Measurements from ENCODE around the gene GFOD2.
"Not testable (repeated sequence)": the region's sequence is repeated elsewhere in the genome, so short reads cannot be mapped to it uniquely, and the experiment has no call there.

The GFOD2 gene

GRCh38 chr16:67702130-67702529 is 17.0 kb downstream of the GFOD2 start:
- no peak for DNase-seq (ENCODE audit: low read depth in 2 of 2)

GRCh38 chr16:67701420-67701819 is 17.7 kb downstream of the GFOD2 start:
- no peak for DNase-seq (ENCODE audit: low read depth in 2 of 2)

GRCh38 chr16:67699265-67699664 is 19.9 kb downstream of the GFOD2 start:
- DNase-seq (ENCODE audit: low read depth in 2 of 2), result no peak

DNA sequence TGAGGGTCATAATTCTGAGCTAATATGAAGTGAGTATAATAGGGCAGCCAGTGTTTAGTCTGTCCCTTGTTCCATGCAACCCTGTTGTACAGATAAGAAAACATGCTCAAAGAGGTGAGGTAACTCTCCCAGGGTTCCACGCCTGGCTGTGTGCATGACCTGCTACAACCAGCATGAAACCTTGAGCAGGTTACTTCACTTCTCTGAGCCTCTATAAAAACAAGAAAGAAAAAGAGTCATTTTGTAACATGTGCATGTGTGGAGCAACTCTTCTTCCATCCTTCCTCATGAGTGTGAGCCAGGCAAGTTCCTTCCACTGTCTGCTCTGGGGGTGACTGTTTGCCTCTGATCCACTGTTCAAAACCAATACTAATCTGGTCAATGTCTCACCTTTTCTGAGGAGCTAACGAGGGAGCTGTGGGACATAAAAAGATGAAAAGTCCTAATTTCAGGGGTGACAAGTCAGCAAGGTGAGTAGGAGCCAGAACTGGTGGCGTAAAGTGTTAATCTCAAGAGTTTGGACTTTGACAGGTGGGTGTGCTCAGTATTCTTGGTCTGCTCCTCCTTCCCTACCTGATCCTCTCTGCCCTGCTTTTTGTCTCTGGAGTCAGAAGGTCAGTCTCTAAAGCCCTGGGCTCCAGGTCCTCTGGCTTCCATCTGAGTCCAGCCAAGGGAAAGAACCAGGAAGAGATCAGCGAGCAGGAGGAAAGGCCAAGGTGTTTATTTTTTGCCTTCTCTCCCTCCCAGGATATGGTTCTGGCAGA is 21.5 kb downstream of the GFOD2 start:
- DNase-seq (ENCODE audit: low read depth in 2 of 2), result no peak

GRCh38 chr16:67694611-67695010 is 24.5 kb downstream of the GFOD2 start:
- no peak for DNase-seq (ENCODE audit: low read depth in 2 of 2)

- not testable (repeated sequence) for DNase-seq (ENCODE audit: low read depth in 2 of 2)
Observed at GRCh38 chr16:67693517-67694285, 25.4 kb downstream of the GFOD2 start.

GRCh38 chr16:67685388-67686112 is 33.6 kb downstream of the GFOD2 start:
- DNase-seq (ENCODE audit: low read depth in 2 of 2), result no peak

DNA sequence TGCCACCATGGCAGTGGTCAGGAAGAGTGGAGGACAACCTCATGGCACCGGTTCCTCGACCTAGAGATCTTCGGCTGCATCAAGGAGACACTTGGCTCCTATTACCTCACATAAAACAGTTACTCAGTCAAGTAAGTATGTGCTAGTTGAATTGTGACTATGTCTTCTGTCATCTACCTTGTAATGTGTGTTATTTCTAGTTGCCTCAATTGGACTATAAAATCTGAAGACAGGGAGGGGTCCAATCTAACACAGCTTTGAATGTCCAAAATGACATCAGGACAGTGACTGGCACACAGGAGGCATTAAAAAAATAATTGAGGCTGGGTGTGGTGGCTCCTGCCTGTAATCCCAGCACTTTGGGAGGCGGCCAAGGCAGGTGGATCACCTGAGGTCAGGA is 35.3 kb downstream of the GFOD2 start:
- DNase-seq (ENCODE audit: low read depth in 2 of 2), result no peak

DNA sequence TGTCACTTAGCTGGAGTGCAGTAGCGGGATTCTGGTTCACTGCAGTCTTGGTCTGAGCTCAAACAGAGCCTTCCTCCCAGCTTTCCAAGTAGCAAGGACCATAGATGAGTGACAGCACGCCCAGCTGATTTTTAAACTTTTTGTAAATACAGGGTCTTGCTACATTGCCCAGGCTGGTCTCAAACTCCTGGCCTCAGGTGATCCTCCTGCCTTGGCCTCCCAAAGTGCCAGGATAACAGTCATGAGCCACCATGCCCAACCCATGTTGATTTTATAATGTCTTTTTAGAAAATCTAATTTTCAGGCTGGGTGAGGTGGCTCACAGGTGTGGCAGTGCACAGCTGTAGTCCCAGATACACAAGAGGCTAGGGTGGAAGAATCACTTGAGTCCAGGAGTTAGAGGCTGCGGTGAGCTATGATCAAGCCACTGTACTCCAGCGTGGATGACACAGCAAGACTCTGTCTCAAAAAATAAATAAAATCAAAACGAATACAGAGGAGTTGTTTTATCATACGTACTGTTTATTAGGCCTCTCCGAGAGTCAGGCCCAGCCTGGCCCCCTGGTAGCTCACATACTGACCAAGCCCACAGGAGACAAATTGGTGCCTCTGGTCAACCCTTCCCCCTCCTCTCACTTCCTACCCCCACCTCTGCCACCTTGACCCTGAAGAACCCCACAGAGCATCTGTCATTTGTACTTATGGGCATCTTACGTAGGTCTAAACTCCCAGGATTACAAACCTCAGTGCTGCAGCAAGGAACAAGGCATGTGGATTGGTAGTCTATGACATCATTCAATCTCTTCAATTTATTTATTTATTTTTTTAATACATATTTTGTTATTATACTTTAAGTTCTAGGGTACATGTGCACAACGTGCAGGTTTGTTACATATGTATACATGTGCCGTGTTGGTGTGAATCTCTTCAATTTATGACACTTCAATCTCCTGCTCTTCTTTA is 38.9 kb downstream of the GFOD2 start:
- no peak for DNase-seq (ENCODE audit: low read depth in 2 of 2)

DNA sequence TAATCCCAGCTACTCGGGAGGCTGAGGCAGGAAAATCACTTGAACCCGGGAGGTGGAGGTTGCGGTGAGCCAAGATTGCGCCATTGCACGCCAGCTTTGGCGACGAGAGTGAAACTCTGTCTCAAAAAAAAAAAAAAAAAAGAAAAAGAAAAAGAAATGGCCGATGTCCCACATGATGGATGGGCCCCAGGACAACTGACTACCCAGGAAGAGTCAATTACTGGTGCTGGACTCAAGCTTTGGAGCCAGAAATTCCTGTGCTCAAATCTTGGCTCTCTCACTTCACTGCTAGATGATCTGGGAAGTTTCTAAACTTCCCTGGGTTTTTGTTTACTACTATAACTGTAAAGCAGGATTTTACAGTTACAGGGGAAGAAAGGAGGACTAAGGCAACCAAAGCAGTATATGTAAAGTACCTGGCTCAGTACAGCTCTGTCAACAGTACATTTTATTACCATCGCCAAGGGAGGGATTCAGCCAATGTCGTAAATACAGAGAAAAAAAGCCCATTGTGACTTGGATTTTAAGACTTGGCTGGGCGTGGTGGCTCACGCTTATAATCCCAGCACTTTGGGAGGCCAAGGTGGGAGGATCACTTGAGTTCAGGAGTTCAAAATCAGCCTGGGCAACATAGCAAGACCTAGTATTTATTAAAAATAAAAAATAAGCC is 40.6 kb downstream of the GFOD2 start:
- DNase-seq (ENCODE audit: low read depth in 2 of 2), result no peak

DNA sequence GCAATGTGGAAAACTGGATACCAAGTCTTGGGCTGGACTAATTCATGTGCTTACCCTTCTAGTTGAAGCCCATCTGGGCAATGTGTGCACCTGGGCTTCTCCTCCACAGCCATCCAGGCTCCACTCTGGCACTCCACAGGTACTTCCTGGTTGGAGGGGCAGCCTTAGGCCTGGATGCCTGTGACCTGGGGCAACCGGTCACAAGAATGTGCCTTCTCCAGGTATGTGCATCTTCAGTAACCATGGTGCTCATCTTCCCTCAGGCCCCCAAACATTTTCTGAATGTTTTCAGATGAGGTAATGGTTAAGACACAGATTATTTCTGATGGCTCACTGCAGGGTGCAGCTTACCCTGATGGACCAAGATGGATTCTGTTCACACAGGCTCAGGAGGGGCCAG is 41.4 kb downstream of the GFOD2 start:
- DNase-seq (ENCODE audit: low read depth in 2 of 2), result no peak

DNA sequence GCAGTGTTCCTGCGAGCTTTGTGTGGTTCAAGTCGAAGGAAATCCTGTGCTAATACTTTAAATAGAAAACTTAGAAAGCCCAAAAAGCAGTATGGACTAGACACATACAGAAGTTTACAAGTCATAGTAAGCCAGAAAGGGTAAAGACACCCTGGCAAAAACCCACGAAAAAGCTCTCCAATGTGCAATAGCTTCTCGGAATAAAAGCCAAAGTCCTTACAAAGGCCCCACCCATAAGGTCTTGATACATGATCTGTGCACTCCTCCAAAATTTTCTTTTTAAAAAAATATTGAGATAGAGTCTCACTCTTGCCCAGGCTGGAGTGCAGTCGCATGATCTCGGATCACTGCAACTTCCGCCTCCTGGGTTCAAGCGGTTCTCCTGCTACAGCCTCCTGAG is 42.2 kb downstream of the GFOD2 start:
- DNase-seq (ENCODE audit: low read depth in 2 of 2), result no peak

DNA sequence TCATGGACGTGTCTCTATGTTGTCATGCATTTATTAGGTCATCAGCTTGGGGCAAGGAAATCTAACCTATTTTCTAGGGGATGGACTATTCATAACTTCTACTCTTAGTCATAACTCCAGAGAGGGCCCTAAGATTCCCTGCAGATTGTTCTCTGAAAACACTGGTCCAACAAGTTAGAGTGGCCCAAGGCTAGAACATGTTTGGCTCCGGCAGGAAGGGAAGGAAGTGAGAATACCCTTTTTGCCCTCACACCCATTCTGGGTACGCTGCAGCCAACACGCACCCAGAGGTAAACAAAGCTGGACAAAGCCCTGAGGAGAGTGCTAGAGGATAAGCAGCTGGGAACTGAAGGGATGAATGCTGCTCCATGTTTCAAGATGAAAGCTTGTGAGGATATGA is 42.6 kb downstream of the GFOD2 start:
- no peak for DNase-seq (ENCODE audit: low read depth in 2 of 2)

DNA sequence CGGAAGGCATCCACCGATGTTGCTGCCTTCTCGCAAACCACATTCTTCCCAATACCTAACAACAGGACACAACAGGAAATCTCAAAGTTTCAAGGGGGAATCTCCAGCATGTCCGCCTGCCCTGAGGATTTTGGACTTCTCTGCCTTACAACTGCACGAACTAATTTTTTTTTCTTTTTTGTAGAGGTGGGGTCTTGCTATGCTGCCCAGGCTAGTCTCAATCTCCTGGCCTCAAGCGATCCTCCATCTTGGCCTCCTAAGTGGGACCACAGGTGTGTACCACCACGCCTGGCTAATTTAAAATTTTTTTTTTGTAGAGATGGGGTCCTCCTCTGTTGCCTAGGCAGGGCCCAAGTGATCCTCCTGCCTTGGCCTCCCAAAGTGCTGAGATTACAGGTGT is 43.1 kb downstream of the GFOD2 start:
- DNase-seq (ENCODE audit: low read depth in 2 of 2), result no peak

- no peak for DNase-seq (ENCODE audit: low read depth in 2 of 2)
Observed at GRCh38 chr16:67675579-67675935, 43.6 kb downstream of the GFOD2 start.

GRCh38 chr16:67674851-67675578 is 44.1 kb downstream of the GFOD2 start:
- no peak for DNase-seq (ENCODE audit: low read depth in 2 of 2)

DNA sequence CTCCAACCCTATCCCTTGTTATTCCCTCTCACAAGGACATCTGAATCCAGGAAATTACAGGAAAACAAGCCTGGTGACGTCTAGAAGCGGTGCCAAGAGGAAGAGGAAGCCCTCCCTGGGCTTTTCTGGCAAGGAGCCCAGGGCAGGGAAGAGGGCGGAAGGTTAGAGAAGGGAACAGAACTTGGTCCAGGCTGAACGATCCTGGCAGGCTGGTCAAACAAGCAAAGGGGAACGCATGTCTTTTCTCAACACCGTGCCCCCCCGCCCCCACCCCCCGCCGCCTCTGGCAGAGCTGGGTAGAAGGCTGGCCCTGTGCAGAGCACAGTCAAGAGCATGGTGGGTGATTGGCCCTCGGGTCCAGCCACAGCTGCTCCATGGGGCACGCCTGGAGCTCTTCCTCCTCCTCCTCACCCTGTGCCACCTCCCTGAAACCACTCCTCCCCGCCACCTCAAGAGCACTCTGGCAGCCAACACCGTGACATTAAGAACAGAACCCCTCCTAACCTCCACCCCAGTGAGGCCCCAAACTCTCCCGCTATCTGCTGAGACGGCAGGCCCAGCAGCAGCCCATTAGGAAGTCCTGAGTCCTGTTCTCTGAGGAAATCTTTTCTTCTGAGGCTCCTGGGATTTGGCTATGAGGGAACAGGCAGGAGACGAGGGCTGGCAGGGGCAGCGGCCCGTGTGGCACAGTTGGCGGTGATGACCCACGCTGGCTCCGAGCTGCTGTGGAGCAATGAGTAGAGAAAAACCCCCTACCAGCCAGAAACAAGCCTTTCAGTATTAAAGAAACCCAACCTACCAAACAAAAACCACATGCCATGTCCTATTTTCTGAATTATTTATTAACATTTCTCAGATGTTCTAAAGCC is 45.2 kb downstream of the GFOD2 start:
- DNase-seq (ENCODE audit: low read depth in 2 of 2), result no peak

DNA sequence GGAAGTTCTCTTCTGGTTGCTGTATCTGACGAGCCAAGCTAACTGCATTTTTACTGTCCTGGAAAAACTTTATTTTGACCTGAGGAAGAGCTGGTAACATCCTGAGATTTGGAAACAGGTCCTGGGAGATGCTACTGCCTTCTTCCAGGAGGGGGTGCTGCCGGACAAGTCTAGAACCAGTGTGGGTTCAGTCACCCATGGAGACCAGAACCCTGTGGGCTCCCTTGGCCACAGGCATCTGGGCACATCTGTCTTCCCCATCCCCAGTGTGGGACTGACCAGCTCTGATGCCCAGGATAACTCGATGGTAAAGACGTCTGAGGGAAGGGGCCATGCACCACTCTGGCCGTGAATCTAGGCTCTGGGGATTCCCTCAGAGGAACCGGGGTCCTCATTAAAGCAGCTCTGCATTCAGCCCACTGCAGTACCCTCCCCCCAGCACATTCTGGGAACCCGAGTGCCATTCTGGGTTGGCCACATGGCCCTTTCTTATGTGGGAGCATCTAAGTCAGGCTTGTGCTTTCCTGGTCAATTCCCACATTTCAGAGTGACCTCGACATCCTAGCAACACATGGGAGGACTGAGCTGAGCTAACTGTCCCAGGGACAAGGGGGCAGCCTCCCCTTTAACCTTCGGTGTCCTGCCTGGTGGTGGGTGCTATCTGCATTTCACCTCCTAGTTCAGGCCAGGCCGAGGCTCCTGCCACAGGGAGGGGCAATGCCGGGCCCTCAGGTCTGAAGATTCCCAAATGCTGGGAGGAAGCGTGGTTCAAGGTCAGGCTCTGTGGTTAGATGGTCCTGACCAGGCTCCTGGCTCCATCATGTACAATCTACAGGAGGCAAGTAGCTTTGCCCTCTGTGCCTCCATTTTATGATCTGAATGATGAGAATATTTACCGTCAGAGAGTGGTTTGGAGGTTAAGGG is 46.1 kb downstream of the GFOD2 start:
- DNase-seq (ENCODE audit: low read depth in 2 of 2), result no peak
